Tibial nerve (tissue), 3 donors: ENCODE data around the gene RACGAP1.

Source experiments
- CTCF ChIP-seq, 5 experiments: fragments of 200-600 bp in 3 of 5; fragments of 450-650 bp in 2 of 5; sonication (generic) in 3 of 5; IDR thresholded peaks; one replicate each; pipeline ENCODE4 v1.5.1; 2016 to 2019; ENCODE audit warnings: antibody characterized with exemption in 5 of 5, mild to moderate bottlenecking in 3 of 5, moderate library complexity in 2 of 5
- POLR2A ChIP-seq, 2 donors: fragments of 450-650 bp; IDR thresholded peaks; one replicate each; pipeline ENCODE4 v1.6.1; 2017; ENCODE audit warnings: antibody characterized with exemption in 2 of 2, mild to moderate bottlenecking in 2 of 2, moderate library complexity in 2 of 2

GRCh38 chr12:49979791-49980190 lies 45.5 kb downstream of the RACGAP1 start:
- TF ChIP-seq CTCF (IDR thresholded peaks at IDR 0.05) (no peak), POLR2A (IDR thresholded peaks at IDR 0.05) (no peak)
